NCI-H1694 treated with DMSO at 0.1 percent for 48 hours (cell line): ENCODE measurements around the gene PIP5KL1.

ENCODE experiments used
- DNase-seq: peaks from one replicate; lab custom pipeline; 2025; lab: John Stamatoyannopoulos, UW

PIP5KL1 gene

DNA sequence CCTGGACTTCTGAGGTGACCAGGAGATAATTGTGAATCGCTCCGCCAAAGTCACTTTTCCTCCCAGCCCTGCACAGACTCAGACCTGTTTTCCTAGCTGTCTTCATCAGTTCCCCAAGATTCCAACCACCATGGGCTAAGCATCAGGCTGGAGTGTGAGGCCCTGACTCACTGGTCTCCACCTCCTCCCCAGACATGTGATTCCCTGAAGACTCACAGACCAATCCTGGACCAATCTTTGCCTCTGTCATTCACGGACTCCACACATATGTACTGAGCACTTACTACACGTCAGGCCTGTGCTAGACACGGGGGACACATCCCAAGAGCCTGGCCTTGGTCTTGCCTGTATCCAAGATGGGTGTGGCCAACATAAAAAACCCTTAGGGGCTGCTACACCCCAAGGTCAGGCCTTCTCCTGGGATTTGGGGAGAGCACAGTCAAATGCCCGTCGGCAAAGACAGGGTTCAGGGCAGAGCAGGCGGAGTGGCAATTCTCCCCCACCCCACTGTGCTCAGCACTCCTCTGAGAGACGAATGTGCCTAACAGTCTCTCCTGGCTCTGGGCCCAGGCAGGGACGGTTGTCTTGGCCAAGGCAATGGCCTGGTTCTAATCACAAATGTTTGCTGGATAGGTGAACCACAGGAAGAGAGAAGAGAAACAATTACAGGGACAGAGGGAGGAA, 38.3 kb upstream of the PIP5KL1 start:
- DNase-seq = no peak

GRCh38 chr9:127968042-127968441, 37.5 kb upstream of the PIP5KL1 start:
- no peak for DNase-seq

- DNase-seq = no peak
Observed at GRCh38 chr9:127967151-127967809, 36.7 kb upstream of the PIP5KL1 start.

DNA sequence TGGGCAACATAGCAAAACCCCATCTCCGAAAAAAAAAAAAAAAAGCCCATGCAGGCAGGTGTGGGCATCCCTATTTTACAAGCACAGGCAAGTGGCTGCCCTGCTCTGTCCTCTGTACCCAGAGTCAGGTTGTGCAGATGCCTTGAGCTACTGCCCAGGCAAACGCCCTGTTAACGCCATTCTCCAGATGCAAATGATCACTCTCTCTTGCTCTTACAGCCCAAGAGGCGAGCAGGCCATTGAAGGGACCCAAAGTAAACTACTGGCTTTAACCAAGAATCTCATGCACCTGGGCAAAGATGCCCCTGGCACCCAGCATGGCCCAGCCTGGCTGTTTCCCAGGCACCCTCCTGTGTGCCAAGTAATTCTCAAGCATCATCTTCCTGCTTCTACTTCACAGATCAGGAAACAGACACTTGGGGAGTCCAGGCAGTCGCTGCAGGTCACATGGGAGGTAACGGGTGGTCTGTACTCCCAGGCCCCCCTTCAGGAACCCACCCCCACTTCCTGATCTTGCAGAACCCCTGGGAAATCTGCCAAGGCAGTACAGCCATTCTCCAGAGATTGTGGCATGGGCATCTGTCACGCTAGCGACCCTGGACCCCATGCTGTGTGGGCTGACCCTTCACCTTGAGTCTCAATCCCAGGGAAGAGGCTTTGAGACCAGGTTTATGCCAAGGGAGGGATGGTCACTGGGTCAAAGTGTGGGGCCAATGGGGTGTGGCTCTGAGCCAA, 36.0 kb upstream of the PIP5KL1 start:
- DNase-seq = no peak

DNA sequence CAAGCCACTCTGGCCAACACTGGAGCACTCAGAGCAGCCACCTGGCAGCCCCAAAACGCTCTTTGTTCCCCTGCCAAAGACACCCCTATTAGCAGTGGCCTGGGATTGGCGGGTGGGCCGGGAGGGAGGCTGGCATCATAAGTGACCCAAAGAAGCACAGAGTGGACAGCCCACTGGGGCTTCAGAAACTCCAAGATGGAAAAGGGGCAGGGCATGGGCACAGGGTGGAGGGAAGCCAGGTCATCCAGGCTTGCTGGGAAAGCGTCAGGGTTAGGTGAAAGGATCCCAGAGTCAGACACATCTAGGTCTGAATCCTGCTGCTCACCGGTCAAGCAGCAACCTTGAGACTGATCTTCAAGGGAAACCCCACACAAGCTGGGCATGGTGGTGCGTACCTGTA, 35.4 kb upstream of the PIP5KL1 start:
- DNase-seq = no peak

DNA sequence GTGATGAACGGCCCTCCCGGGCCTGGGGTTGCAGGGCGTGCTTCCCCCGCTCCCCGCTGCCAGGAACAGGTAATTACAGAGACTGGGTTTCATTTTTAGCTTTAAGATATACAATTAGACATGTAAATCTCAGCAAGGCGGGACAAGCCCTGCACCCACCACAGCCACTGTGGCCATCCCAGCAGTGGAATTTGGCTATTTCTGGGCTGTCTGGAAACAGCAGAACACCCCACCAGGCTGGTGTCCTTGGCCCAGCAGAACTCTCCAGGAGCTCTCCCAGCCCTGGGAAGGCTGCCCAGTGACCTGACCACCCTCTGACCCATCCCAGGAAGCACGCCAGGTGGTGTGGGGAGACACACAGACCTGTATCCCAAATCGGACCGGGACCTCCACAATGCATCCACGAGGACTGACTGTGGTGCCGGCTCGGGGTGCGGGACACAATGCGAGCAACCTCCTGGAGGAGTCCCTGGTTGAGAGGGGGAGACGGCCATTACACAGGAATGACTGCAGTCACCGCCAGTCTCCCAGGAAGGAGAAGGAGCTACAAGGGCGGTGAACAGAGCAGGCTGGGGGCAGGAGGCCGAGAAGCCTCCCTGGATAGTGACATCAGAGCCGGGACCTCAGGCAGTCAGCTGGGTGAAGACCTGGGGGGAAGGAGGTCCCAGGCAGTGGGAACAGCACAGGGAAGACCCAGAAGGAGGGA, 32.9 kb upstream of the PIP5KL1 start:
- DNase-seq = no peak

GRCh38 chr9:127963041-127963358, 32.4 kb upstream of the PIP5KL1 start:
- no peak for DNase-seq

DNA sequence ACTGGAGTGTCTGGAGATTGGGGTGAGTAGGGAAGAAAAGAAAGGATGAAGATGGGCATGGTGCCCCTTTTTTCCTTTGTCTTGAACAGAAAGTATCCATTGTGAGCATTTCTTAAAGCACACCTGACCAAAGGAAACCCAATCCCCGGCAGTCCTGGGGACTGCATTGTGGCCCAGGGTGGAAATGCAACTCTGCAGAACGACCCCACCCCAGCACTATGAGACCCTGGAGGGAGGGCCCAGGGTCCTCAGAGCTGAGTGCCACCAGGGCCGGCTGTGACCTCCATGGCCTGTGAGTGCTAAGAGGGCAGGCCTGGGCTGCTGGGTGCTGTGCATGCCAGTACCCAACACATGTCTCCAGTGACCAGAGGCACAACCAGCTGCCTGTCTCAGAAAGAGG, 31.7 kb upstream of the PIP5KL1 start:
- DNase-seq = no peak

- no peak for DNase-seq
Observed at GRCh38 chr9:127961613-127962155, 31.1 kb upstream of the PIP5KL1 start.

GRCh38 chr9:127961155-127961490, 30.5 kb upstream of the PIP5KL1 start:
- DNase-seq = no peak

GRCh38 chr9:127960410-127961154, 30.0 kb upstream of the PIP5KL1 start:
- DNase-seq = no peak

- DNase-seq = no peak
Observed at GRCh38 chr9:127959841-127960409, 29.3 kb upstream of the PIP5KL1 start.

DNA sequence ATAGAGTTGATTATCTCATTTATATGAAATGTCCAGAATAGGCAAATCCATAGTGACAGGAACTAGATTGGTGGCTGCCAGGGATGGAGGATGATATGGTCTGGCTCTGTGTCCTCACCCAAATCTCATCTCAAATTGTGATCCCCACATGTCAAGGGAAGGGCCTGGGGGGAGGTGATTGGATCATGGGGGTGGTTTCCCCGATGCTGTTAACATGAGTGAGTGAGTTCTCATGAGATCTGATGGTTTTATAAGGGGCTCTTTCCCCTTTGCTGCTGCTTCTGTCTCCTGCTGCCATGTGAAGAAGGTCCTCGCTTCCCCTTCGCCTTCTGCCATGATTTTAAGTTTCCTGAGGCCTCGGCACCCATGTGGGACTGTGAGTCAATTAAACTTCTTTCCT, 28.8 kb upstream of the PIP5KL1 start:
- DNase-seq = no peak

- no peak for DNase-seq
Observed at GRCh38 chr9:127958728-127959127, 28.2 kb upstream of the PIP5KL1 start.

GRCh38 chr9:127955294-127956015, 24.9 kb upstream of the PIP5KL1 start:
- DNase-seq = peak; percentile 60

GRCh38 chr9:127954831-127955293, 24.3 kb upstream of the PIP5KL1 start:
- DNase-seq = no peak

DNA sequence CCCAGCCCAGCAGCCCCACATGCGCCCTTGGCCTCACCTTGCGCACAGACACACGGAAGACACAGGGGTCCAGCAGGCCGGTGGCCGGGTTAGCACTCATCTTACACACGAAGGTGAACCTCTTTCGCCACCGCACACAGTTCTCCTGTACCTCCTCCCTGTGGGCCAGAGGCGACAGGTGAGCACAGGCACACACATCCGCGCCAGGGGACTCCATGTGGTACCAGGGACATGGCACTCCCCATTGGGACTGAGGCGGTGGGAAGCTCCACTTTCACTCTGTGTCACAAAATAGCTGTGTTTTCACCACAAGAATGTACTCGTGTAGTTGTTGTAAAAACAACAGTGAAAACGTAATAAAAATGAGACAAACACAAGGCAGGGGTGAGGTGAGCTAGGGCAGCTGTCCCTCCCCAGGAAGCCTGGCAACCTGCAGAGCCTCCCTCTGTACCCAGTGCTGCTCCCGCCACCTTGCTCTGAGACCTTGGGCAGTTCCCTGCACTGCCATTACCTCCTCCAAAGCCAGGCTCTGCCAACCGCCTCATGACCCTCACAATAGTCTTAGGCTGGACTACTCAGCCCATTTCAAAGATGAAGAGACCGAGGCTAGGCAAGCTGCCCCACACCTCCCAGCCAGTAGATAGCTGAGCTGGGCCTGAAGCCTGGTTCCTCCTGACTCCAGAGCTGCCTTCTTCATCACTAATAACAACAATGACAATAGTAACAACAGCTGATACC, 23.4 kb upstream of the PIP5KL1 start:
- DNase-seq = no peak

DNA sequence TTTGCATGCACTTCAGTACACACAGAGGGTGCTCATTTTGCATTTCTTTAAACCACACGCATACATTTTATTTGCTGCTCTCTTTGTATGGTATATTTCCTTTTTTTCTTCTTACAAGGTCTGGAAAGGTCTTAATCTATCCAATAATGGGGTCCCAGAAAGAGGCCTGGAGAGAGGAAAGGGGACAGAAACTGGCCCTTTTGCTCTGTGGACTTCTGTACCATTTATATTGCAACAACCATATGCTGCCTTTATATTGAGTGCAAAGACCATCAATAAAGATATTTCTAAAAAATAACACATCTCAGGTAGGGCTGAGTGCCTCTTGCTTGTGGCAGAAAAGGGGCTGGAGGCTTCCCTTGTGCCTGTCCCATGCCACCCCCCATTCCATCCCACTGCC, 22.6 kb upstream of the PIP5KL1 start:
- DNase-seq = no peak

DNA sequence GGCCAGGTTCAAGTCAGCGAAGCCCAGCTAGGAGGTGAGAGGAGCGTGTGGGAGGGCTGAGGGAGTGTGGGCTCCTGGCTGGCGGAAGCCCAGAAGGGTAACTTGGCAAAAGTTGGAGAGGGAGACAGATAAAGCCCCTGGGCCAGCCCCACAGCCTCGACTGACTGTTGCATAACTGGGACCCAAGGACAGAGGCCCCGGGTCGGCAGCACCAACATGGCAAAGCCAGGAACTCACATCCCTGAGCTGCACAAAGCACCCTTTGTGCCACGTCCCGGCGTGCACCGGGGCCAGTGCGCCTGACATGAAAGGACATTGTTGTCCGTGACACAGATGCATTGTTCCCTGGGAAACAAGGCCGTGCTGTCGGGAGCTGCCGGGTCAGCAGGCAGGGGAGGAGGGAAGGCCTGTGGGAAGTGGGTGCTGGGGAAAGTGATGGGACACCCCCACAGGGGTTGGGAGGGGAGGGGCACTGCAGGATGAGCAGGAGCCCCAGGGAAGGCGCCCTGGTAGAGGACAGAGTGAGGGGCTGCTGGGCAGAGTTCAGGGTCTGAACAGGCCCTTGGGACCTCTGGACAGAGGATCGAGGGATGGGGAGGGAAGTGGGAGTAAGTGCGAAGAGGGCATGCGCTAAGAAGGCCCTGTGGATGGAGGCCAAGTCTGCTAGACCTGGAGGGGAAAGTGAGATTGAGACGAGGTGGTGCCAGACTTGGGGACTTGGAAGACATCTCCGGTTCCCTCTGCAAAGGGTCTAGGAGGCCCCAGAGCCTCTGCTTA, 20.1 kb upstream of the PIP5KL1 start:
- DNase-seq = no peak
